GM23248 (cell line): ENCODE results near the gene CCM2L.

Experiments
- EZH2 ChIP-seq: fragments of 200-600 bp; sonication (generic); IDR thresholded peaks from 2 replicates; pipeline ENCODE4 v1.6.1; 2018; ENCODE audit warnings: antibody characterized with exemption, mild to moderate bottlenecking; ENCODE audit not compliant: insufficient read depth, poor library complexity, severe bottlenecking
- EZH2phosphoT487 ChIP-seq: fragments of 200-600 bp; sonication (generic); IDR thresholded peaks from 2 replicates; pipeline ENCODE4 v1.6.1; 2018; ENCODE audit warnings: antibody characterized with exemption, moderate library complexity, mild to moderate bottlenecking, low read depth; ENCODE audit not compliant: insufficient read depth

DNA sequence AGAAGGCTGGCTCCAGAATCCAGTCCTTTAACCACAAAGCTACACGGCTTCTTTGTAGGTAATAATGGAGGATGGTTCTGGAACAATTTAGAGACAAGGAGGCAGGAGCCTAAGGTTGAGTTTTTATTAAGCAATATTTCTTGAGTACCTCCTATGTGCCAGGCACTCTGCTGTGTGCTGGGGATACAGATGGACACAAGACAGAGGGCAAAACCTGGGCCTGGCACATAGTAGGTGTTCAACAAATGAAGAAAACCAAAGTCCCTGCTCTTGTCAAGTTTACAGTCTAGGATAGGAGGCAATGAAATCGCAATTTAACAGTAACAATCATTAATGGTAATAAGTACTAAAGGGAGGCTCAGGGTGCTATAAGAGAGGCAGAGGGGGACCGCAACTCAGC is 17.4 kb downstream of the CCM2L start:
- TF ChIP-seq EZH2phosphoT487: no peak
- TF ChIP-seq EZH2: no peak
